M059J (cell line): Measurements from ENCODE around the gene CRTC1. TPM values are rescaled to one million over a fixed set of nuclear protein-coding genes. Genes with fewer than 3 reads are reported as not detected.

Source experiments
- DNase-seq: peaks from one replicate; pipeline ENCODE4 v3.0.0-alpha.2; 2012; ENCODE audit warnings: low read depth
- total RNA-seq: library from RNA; depleted of rRNA; stranded (reverse); fragments of >200 nt; shearing (Covaris generic); gene quantifications from 2 replicates; pipeline ENCODE4 v1.2.3, GENCODE V29; 2014

Gene CRTC1
- total RNA-seq, 1 experiment from 2014 or later: 2.8 TPM

- DNase-seq: no peak
These were observed 85.8 kb downstream of the CRTC1 start for GRCh38 chr19:18768997-18769891.

GRCh38 chr19:18769989-18770528, 86.6 kb downstream of the CRTC1 start:
- no peak for DNase-seq

- DNase-seq: no peak
These were observed 87.3 kb downstream of the CRTC1 start for GRCh38 chr19:18770663-18771327.

- no peak for DNase-seq
These were observed 88.1 kb downstream of the CRTC1 start for GRCh38 chr19:18771328-18772242.

- no peak for DNase-seq
These were observed 89.4 kb downstream of the CRTC1 start for GRCh38 chr19:18772620-18773587.

- DNase-seq: no peak
These were observed 90.2 kb downstream of the CRTC1 start for GRCh38 chr19:18773682-18774081.

- no peak for DNase-seq
These were observed 90.6 kb downstream of the CRTC1 start for GRCh38 chr19:18774107-18774506.

GRCh38 chr19:18774782-18775444, 91.4 kb downstream of the CRTC1 start:
- no peak for DNase-seq

GRCh38 chr19:18775586-18776287, 92.3 kb downstream of the CRTC1 start:
- peak; percentile 86 for DNase-seq

GRCh38 chr19:18776288-18776594, 92.8 kb downstream of the CRTC1 start:
- DNase-seq: peak; percentile 77

GRCh38 chr19:18776736-18777135, 93.3 kb downstream of the CRTC1 start:
- peak; percentile 67 for DNase-seq

GRCh38 chr19:18777301-18778075, 94.0 kb downstream of the CRTC1 start:
- no peak for DNase-seq

- DNase-seq: peak; percentile 29
These were observed 94.6 kb downstream of the CRTC1 start for GRCh38 chr19:18778076-18778389.

- DNase-seq: no peak
These were observed 95.5 kb downstream of the CRTC1 start for GRCh38 chr19:18778826-18779495.

GRCh38 chr19:18780081-18780480, 96.6 kb downstream of the CRTC1 start:
- no peak for DNase-seq

- DNase-seq: no peak
These were observed 97.2 kb downstream of the CRTC1 start for GRCh38 chr19:18780631-18781030.

- DNase-seq: no peak
These were observed 97.6 kb downstream of the CRTC1 start for GRCh38 chr19:18781047-18781600.
